ENCODE data around the gene FOXI2.

The FOXI2 gene

GRCh38 chr10:127774766-127775559 is 38.0 kb downstream of the FOXI2 start:
- no peaks in the 10 kb centered on the region for H3K9me2 ChIP-seq (replicated peaks; ENCODE audit: control insufficient read depth, low read length)
- H3K27me3 ChIP-seq (ENCODE audit: control insufficient read depth, low read length), result no peaks in the 10 kb centered on the region
- no peak overlapping the region for H3K27ac ChIP-seq (ENCODE audit: low read depth, low read length)
- H3K36me3 ChIP-seq (ENCODE audit: control insufficient read depth, low read length), result no peaks in the 10 kb centered on the region
- no peak overlapping the region for H3K4me2 ChIP-seq (ENCODE audit: low read length)
- H3K4me3 ChIP-seq (ENCODE audit: low read length), result no peak overlapping the region
- H3F3A ChIP-seq (ENCODE audit: control insufficient read depth, insufficient read depth), result no peaks in the 10 kb centered on the region
- no peaks in the 10 kb centered on the region for H4K20me1 ChIP-seq (ENCODE audit: control insufficient read depth, insufficient read depth, low read depth, low read length)
- H3K4me1 ChIP-seq (ENCODE audit: control insufficient read depth, low read length), result no peaks in the 10 kb centered on the region
- no peaks in the 10 kb centered on the region for H3K79me2 ChIP-seq (ENCODE audit: control insufficient read depth, low read length)
- no peaks in the 10 kb centered on the region for H3K9me3 ChIP-seq (ENCODE audit: control insufficient read depth, insufficient read depth, low read length)
- TF ChIP-seq, protein P1, sequence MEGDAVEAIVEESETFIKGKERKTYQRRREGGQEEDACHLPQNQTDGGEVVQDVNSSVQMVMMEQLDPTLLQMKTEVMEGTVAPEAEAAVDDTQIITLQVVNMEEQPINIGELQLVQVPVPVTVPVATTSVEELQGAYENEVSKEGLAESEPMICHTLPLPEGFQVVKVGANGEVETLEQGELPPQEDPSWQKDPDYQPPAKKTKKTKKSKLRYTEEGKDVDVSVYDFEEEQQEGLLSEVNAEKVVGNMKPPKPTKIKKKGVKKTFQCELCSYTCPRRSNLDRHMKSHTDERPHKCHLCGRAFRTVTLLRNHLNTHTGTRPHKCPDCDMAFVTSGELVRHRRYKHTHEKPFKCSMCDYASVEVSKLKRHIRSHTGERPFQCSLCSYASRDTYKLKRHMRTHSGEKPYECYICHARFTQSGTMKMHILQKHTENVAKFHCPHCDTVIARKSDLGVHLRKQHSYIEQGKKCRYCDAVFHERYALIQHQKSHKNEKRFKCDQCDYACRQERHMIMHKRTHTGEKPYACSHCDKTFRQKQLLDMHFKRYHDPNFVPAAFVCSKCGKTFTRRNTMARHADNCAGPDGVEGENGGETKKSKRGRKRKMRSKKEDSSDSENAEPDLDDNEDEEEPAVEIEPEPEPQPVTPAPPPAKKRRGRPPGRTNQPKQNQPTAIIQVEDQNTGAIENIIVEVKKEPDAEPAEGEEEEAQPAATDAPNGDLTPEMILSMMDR (IDR thresholded peaks at IDR 0.05; ENCODE audit: low read depth, low read length, poor library complexity, severe bottlenecking), result no peak
- TF ChIP-seq EZH2phosphoT487 (IDR thresholded peaks at IDR 0.05; ENCODE audit: borderline replicate concordance, low read length), result no peak

DNA sequence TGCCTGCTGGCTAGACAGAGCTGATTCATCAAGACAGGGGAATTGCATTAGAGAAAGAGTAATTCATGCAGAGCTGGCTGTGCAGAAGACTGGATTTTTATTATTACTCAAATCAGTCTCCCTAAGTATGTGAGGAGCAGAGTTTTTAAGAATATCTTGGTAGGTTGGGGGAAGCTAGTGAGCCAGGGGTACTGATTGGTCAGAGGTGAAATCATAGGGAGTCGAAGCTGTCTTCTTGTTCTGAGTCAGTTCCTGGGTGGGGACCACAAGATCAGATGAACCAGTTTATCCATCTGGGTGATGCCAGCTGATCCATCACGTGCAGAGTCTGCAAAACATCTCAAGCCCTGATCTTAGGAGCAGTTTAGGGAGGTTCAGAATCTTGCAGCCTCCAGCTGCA is 39.8 kb downstream of the FOXI2 start:
- TF ChIP-seq EZH2phosphoT487 (IDR thresholded peaks at IDR 0.05; ENCODE audit: borderline replicate concordance, low read length), result no peak
- TF ChIP-seq, protein P1 (IDR thresholded peaks at IDR 0.05; ENCODE audit: low read depth, low read length, poor library complexity, severe bottlenecking), result no peak
- Histone ChIP-seq H3F3A (ENCODE audit: control insufficient read depth, insufficient read depth) (no peaks in the 10 kb centered on the region), H4K20me1 (ENCODE audit: control insufficient read depth, insufficient read depth, low read depth, low read length) (no peaks in the 10 kb centered on the region), H3K9me3 (ENCODE audit: control insufficient read depth, insufficient read depth, low read length) (no peaks in the 10 kb centered on the region), H3K36me3 (ENCODE audit: control insufficient read depth, low read length) (no peaks in the 10 kb centered on the region), H3K27me3 (ENCODE audit: control insufficient read depth, low read length) (no peaks in the 10 kb centered on the region), H3K4me1 (ENCODE audit: control insufficient read depth, low read length) (no peaks in the 10 kb centered on the region), H3K4me2 (ENCODE audit: low read length) (no peak overlapping the region), H3K4me3 (ENCODE audit: low read length) (no peak overlapping the region), H3K27ac (ENCODE audit: low read depth, low read length) (no peak overlapping the region), H3K9me2 (replicated peaks; ENCODE audit: control insufficient read depth, low read length) (no peaks in the 10 kb centered on the region), H3K79me2 (ENCODE audit: control insufficient read depth, low read length) (no peaks in the 10 kb centered on the region)

DNA sequence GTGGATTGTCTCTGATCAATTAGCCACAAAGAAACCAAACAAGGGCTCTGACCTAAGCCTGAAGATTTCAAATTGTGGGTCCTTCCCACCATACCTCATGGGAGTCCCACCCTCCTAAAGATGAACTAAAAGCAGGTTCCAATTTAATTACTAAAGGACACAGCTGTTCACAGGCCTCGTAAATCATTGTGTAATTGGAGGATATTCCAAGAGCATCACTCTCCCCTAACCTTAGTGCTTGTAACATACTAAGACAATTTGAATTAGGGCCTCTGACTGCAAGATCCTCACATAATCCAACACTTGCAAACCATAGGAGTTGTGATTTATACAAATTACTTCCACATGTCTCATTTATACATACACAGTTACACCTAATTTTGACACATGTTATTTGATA is 44.4 kb downstream of the FOXI2 start:
- no peak for TF ChIP-seq EZH2phosphoT487 (IDR thresholded peaks at IDR 0.05; ENCODE audit: borderline replicate concordance, low read length)
- TF ChIP-seq, protein P1 (IDR thresholded peaks at IDR 0.05; ENCODE audit: low read depth, low read length, poor library complexity, severe bottlenecking), result no peak
- H3K79me2 ChIP-seq (ENCODE audit: control insufficient read depth, low read length), result no peaks in the 10 kb centered on the region
- H3K4me2 ChIP-seq (ENCODE audit: low read length), result no peak overlapping the region
- no peaks in the 10 kb centered on the region for H3F3A ChIP-seq (ENCODE audit: control insufficient read depth, insufficient read depth)
- no peak overlapping the region for H3K4me3 ChIP-seq (ENCODE audit: low read length)
- no peaks in the 10 kb centered on the region for H3K9me2 ChIP-seq (replicated peaks; ENCODE audit: control insufficient read depth, low read length)
- H3K27me3 ChIP-seq (ENCODE audit: control insufficient read depth, low read length), result no peaks in the 10 kb centered on the region
- H4K20me1 ChIP-seq (ENCODE audit: control insufficient read depth, insufficient read depth, low read depth, low read length), result no peaks in the 10 kb centered on the region
- H3K27ac ChIP-seq (ENCODE audit: low read depth, low read length), result no peak overlapping the region
- H3K36me3 ChIP-seq (ENCODE audit: control insufficient read depth, low read length), result no peaks in the 10 kb centered on the region
- no peaks in the 10 kb centered on the region for H3K4me1 ChIP-seq (ENCODE audit: control insufficient read depth, low read length)
- H3K9me3 ChIP-seq (ENCODE audit: control insufficient read depth, insufficient read depth, low read length), result no peaks in the 10 kb centered on the region
